ENCODE data around the gene HOXB4. TPM values are rescaled to one million over a fixed set of nuclear protein-coding genes. Genes with fewer than 3 reads are reported as not detected.

The HOXB4 gene
- total and polyA plus RNA-seq, 2 donors from 2014 or later, result 4.4 to 22.6 TPM

- Histone ChIP-seq H3K4me1 (ENCODE audit: control insufficient read depth in 2 of 3, insufficient read depth in 2 of 3, low read depth in 1 of 3, low read length in 3 of 3) (peaks cover 3 to 12% (median 12%) of the 10 kb centered on the region in 3 donors), H3K4me3 (ENCODE audit: low read length in 3 of 3) (peak overlapping the region; percentile 54 to 94 (median 72)), H3K27me3 (ENCODE audit: control insufficient read depth, insufficient read depth, low read length) (no peaks in the 10 kb centered on the region), H3K9ac (ENCODE audit: low read length in 3 of 3) (peak overlapping the region; percentile 30 to 79 (median 77)), H3K36me3 (ENCODE audit: control insufficient read depth in 2 of 3, insufficient read depth in 3 of 3, low read length in 3 of 3) (no peaks in the 10 kb centered on the region), H3K9me3 (ENCODE audit: control insufficient read depth in 2 of 3, insufficient read depth in 1 of 3, low read length in 3 of 3) (peaks cover 0 to 3% (median 0%) of the 10 kb centered on the region in 3 donors), H3K27ac (ENCODE audit: low read depth in 2 of 2, low read length in 2 of 2) (peak overlapping the region; percentile 90 to 94)
- DNase-seq (no peak), FAIRE-seq (no peak)
- TF ChIP-seq, protein P1, sequence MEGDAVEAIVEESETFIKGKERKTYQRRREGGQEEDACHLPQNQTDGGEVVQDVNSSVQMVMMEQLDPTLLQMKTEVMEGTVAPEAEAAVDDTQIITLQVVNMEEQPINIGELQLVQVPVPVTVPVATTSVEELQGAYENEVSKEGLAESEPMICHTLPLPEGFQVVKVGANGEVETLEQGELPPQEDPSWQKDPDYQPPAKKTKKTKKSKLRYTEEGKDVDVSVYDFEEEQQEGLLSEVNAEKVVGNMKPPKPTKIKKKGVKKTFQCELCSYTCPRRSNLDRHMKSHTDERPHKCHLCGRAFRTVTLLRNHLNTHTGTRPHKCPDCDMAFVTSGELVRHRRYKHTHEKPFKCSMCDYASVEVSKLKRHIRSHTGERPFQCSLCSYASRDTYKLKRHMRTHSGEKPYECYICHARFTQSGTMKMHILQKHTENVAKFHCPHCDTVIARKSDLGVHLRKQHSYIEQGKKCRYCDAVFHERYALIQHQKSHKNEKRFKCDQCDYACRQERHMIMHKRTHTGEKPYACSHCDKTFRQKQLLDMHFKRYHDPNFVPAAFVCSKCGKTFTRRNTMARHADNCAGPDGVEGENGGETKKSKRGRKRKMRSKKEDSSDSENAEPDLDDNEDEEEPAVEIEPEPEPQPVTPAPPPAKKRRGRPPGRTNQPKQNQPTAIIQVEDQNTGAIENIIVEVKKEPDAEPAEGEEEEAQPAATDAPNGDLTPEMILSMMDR (IDR thresholded peaks at IDR 0.05; ENCODE audit: borderline replicate concordance, extremely low read depth, insufficient read depth), result no peak
- intact Hi-C loops (cut with DNase I), result no loop called here
These were observed 28.1 kb upstream of the HOXB4 start for GRCh38 chr17:48605991-48606891.

GRCh38 chr17:48605409-48605919 lies 27.3 kb upstream of the HOXB4 start:
- intact Hi-C loops (cut with DNase I), result no loop called here
- no peaks in the 10 kb centered on the region for H3K36me3 ChIP-seq (ENCODE audit: control insufficient read depth in 2 of 3, insufficient read depth in 3 of 3, low read length in 3 of 3)
- TF ChIP-seq, protein P1 (IDR thresholded peaks at IDR 0.05; ENCODE audit: borderline replicate concordance, extremely low read depth, insufficient read depth), result no peak
- DNase-seq, result peak in 3 of 5 donors; percentile 75 to 83 (median 80)
- no peak for FAIRE-seq
- H3K9me3 ChIP-seq (ENCODE audit: control insufficient read depth in 2 of 3, insufficient read depth in 1 of 3, low read length in 3 of 3), result peaks cover 0 to 3% (median 0%) of the 10 kb centered on the region in 3 donors
- H3K27me3 ChIP-seq (ENCODE audit: control insufficient read depth, insufficient read depth, low read length), result no peaks in the 10 kb centered on the region
- peak overlapping the region; percentile 72 to 98 (median 94) for H3K4me3 ChIP-seq (ENCODE audit: low read length in 3 of 3)
- H3K9ac ChIP-seq (ENCODE audit: low read length in 3 of 3), result peak overlapping the region; percentile 11 to 99 (median 79)
- H3K27ac ChIP-seq (ENCODE audit: low read depth in 2 of 2, low read length in 2 of 2), result peak overlapping the region; percentile 90 to 94
- H3K4me1 ChIP-seq (ENCODE audit: control insufficient read depth in 2 of 3, insufficient read depth in 2 of 3, low read depth in 1 of 3, low read length in 3 of 3), result peaks cover 3 to 12% (median 12%) of the 10 kb centered on the region in 3 donors

GRCh38 chr17:48604770-48605329 lies 26.7 kb upstream of the HOXB4 start, which contains the start of gene HOXB6:
Gene HOXB6, minus strand, starts transcription at chr17:48604986. Its CDS starts 6,836 bp downstream, at chr17:48598150.
- intact Hi-C loops (cut with DNase I), result no loop called here
- TF ChIP-seq, protein P1 (IDR thresholded peaks at IDR 0.05; ENCODE audit: borderline replicate concordance, extremely low read depth, insufficient read depth), result no peak
- H3K36me3 ChIP-seq (ENCODE audit: control insufficient read depth in 2 of 3, insufficient read depth in 3 of 3, low read length in 3 of 3), result no peaks in the 10 kb centered on the region
- peak; percentile 91 to 96 (median 94) for DNase-seq
- FAIRE-seq, result no peak
- H3K27me3 ChIP-seq (ENCODE audit: control insufficient read depth, insufficient read depth, low read length), result no peaks in the 10 kb centered on the region
- peaks cover 0 to 3% (median 0%) of the 10 kb centered on the region in 3 donors for H3K9me3 ChIP-seq (ENCODE audit: control insufficient read depth in 2 of 3, insufficient read depth in 1 of 3, low read length in 3 of 3)
- H3K4me3 ChIP-seq (ENCODE audit: low read length in 3 of 3), result peak within 1 kb of the TSS; percentile 72 to 98 (median 94)
- H3K9ac ChIP-seq (ENCODE audit: low read length in 3 of 3), result peak within 1 kb of the TSS; percentile 79 to 99 (median 94)
- H3K4me1 ChIP-seq (ENCODE audit: control insufficient read depth in 2 of 3, insufficient read depth in 2 of 3, low read depth in 1 of 3, low read length in 3 of 3), result peaks cover 3 to 15% (median 12%) of the 10 kb centered on the region in 3 donors
- H3K27ac ChIP-seq (ENCODE audit: low read depth in 2 of 2, low read length in 2 of 2), result peak within 1 kb of the TSS; percentile 90 to 94
